ENCODE results near the gene PPFIA2.

DNA sequence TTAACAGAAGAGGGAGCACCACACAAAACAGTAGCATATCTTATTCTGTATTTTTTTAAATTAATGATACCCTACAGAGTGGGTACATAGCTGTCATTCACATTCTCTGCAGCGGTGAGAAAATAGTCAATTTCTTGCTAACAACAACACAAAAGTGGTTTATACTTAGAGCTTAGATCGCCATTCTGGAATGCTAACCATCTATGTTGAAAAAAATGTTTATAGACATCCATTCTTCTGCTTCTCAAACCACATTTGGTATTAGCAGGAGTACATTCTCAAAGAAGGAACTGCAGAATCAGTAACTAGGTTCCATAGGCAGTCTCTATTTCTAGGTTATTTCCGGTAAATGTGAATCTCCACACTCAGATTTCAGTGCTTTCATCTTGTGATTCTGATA, 185.9 kb downstream of the PPFIA2 start:
- TF ChIP-seq, protein P1, sequence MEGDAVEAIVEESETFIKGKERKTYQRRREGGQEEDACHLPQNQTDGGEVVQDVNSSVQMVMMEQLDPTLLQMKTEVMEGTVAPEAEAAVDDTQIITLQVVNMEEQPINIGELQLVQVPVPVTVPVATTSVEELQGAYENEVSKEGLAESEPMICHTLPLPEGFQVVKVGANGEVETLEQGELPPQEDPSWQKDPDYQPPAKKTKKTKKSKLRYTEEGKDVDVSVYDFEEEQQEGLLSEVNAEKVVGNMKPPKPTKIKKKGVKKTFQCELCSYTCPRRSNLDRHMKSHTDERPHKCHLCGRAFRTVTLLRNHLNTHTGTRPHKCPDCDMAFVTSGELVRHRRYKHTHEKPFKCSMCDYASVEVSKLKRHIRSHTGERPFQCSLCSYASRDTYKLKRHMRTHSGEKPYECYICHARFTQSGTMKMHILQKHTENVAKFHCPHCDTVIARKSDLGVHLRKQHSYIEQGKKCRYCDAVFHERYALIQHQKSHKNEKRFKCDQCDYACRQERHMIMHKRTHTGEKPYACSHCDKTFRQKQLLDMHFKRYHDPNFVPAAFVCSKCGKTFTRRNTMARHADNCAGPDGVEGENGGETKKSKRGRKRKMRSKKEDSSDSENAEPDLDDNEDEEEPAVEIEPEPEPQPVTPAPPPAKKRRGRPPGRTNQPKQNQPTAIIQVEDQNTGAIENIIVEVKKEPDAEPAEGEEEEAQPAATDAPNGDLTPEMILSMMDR (conservative IDR thresholded peaks at IDR 0.05; ENCODE audit: low read length), result no peak
- TF ChIP-seq EZH2phosphoT487 (IDR thresholded peaks at IDR 0.05; ENCODE audit: borderline replicate concordance), result no peak

All from Loucy (cell line).